HG03066 (cell line): ENCODE data around the gene PBXIP1.

Experiments used
- ATAC-seq: cut with Tn5 transposase; IDR thresholded peaks from one replicate; pipeline ENCODE4 v1.9.1; 2021; ENCODE audit warnings: low read depth; ENCODE audit not compliant: unreplicated experiment

Gene PBXIP1

DNA sequence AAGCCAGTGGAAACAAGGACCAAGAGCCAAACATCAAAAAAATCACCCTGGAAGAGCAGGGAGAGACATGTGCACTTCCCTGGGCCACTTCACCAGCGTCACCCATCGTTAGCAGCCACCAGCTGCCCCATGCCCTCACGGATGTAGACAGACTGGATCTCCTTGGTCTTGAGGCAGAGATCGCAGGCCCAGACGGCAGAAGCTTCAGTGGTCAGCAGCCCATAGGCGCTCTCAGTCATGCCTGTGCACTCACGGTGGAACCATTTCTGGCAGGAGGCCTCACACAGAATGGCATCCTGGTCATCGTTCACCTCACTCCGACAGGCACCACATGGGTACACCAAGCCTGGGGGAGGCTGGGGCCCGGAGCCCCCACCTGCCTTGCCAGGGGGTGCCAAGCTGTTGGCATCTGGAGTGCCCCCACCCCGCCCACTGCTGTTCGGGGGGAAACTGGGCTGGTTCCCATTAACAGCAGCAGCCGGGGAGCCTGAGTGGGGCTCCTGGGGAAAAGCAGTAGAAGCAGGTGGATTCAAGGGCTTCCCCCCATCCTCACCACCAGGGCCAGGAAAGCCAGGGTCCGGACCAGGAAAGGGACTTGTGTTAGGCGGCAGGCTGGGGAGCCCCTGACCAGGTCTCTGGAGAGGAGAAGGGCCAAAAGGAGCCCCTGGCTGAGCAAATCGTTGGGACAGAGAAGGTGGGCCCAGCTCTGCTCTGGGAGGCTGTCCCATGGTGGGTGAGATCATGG is 3.0 kb upstream of the PBXIP1 start:
- ATAC-seq: no peak

DNA sequence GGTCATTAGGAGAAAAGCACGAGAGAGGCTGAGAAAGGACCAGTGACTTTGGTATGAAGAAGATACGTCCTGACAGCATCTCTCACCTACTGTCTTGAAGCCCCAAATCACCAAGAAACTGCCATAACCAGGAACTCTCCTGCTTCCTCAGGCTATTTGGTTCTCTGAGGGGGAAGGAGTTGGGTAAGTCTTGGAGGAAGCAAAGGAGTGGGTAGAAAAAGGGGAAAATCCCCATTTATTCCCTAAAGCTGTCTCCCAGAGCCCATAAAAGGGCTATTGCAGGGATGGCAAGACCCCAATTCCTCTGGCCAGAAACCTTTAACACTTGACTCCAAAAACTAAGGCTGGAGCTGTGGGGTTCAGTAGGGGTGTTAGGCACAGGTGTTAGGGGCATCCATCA is 2.1 kb upstream of the PBXIP1 start:
- ATAC-seq: no peak

DNA sequence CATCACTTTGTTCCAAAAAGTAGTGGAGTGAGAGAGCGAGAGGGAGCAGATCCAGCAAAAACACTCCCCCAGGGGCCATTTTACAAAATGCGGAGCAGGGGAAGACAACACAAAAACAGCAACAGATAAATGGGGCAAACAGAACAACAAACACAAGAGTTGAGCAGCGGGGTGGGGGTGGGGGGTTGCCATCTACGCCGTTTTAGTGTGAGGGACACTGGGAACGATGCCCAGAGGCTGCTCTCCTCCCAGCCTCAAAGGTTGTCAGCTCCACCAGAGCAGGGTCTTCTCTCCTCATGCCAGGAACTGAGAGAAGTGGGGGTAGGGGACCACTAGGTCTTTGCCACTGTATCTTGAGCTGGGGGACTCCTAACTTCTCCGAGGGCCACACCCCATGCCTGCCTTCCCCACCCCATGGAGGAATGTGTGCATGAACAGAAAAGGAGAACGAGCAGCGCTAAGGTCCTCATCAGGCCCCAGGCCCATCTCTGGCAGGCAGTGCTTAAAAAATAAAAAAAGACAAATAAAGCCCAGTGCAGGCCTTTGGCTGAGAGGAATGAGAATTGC is 1.3 kb upstream of the PBXIP1 start:
- ATAC-seq: no peak

DNA sequence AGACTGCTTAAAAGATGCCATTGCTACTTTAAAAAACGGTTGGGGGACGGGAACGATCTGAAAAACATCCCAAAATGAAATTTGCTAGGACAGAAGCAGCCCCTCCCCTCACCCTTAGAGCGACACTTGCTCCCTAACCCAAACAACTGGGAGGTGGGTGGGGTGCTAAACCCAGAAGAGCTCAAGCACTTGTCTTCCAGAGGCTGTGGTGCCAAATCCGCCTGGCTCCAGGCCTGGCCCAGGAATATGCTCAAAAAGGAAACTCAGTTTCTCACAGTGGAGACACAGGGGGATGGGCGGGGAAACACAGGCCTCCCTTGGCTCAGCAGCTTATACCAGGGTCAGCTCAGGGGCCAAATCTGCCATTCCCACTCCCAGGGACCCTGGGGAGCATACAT is 644 bp upstream of the PBXIP1 start:
- ATAC-seq: no peak

DNA sequence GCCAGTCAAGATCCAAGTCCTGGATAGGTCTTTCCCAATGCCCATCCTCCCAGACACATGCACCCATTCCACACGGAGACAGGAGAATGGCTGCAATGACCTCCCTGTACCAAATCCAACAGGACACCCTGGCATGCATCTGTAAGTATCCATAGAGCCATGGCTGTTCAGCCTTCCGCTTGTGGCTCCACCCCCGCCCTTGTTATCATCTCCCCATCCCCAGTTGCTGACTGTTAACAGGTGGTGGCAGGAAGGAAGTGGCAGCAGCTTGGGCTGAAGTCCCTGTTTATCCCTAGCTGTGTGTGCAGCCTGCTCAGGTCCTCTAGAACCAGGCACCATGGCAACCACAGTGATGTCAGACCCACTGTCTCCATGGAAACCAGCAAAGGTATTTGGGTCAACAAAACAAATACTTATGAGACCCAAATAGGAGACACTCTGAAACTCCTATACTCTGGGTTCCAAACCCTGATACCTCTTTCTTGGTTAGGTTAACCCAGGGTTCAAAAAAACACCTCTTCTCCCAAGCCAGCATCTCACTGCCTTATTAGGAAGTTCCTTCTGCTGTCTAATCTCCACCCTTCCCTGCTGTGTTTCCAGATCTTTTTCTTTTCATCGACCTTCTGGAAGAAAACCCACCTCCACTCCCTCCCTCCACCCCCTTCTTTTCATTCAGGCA is 721 bp downstream of the PBXIP1 start:
- peak; percentile 42 for ATAC-seq

DNA sequence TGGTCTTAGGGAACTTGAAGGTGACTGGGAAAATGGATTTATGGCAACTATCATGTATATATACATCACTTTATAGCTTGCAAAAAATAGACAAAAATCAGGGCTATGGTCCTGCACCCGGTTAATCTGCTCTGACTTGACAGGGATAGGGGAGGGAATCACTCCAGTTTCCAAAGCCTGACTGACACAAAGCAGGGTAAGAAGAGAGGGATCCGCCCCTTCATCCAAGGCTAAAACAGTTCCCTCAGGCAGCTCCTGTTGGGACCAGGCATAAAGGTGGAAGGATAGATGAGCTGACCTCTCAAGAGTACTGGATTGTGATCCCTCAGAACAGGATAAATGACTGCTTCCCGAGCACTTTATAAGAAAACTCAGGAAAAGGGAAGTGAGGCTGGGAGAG is 1.4 kb downstream of the PBXIP1 start:
- no peak for ATAC-seq

DNA sequence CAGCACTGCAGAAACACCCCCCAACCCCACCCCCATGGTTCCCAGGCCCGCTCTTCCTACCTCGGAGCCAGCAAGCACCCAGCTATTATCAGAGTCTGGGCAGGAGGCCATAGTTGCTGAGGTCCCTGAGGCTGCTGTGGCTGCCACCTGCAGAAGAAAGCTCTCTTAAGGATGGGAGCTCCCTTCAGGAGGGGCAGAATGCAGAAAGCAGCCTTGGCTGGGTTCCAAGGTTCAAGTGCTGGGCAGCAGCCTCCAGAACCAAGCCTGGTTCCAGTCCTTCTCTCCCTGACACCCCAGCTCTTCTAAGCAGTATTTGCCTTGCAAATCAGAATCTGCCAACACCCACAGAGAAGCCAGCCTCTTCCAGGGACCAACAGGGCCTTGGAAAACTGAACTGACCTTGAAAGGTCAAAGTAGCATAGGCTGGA is 2.3 kb downstream of the PBXIP1 start:
- ATAC-seq: no peak

DNA sequence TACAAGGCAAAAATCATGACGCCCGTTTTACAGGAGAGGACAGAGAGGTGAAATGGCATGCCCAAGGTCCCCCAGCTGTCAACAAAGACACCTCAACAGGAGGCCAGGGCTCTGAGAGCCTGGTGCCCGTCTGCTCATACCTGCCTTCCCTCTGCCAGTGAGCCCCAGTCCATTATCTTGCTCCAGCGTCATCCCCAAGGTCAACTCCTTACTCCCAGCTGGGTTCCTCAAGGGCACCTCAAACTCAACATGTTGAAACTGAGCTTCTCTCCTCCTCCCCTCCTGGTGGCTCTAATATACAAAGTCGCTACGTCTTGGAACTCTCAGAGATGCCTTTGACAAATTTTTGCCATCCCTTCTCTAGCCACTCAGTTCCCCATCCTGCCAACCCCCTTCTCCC is 3.2 kb downstream of the PBXIP1 start:
- ATAC-seq: no peak

DNA sequence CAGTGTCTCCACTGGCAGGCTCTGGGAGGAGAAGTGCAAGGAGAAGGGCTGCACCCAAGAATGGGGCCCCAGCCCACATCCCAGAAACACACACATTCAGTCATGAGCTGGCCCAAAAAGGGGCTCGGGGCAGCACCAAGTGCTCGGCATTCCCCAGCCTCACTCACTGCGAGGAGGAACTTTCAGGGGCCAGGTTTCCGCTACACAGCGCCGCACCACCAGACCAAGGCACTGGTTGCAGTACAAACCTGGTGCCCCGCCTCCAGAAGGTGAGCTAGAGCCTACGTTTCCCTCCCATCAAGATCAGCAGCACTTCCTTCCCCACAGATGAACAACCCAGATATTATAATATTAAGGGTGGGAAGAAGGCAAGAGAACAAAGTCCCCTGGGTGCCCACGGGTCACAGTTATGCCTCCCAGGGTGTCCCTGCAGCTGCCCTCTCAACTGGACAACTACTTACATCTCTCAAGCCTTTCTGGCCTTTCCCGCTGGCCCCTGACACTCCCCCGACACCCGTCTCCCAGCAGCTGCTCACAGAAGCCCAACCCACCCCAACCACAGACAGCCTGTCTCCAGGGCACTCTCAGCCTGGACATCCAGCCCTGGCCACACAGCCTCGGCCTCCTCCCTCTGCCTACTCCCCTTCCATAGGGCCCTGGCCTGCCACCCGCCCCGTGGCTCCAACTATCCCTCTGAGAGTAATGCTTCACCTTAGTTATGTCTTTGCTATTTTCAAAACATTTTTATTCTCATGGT is 3.8 kb downstream of the PBXIP1 start:
- ATAC-seq: no peak

DNA sequence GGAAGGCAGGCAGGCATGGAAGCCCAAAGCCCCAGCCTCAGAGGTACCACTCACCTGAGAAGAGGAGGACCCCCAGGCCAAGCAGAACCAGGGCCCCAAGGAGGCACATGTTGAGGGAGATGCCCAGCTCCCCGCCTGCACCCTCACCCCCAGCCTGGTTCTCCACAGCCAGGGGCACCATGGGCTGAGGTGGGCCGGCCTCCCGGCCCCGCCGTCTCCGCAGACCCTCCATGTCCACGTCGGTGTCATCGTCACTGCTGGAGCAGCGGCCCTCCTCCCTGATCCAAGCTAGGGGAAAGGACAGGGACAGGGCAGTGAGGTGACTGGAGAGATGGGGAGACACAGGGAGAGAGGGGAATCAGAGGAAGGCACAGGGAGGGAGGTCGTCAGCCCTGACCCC is 7.8 kb downstream of the PBXIP1 start:
- no peak for ATAC-seq

DNA sequence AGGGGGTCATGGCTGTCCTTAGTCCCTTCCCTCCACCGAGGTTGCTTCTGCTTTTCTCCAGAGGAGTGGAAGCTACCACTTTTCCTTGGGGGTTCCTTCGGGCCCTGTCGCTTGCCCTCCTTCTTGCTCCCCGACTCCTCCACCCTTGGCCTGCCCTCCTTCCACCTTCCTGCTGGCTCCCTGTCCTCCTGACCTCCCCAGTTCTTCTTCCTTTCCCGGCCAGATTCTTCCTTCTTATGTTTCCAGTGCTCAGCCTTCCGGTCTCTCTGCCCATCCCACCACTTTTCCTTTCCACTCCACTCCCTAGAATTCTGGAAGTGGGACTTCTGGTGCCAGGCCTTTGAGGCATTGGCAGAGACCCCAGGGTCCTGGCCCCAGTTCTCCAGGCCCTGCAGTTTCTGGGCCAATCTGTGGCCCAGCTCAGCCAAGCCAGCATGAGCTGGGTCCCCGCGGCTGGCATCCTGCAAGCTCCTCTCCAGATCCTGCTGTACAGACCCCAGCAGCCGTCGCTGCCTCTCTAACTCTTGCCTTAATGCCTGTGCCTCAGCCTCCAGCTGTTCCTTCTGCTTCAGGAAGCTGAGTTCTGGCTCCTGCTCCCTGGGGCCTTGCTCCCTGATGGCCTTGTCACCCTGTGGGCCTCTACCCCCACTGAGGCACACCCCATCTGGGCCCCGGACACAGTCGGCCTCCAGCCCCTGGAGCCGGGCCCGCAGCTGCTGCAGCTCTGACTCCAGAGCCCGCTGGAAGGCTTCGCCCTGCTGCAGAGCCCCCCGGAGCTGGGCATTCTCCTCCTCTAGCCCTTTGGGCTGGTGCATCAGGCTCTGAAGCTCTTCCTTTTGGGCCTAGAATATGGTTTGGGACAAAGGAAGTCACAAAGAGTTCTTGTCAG is 9.7 kb downstream of the PBXIP1 start:
- no peak for ATAC-seq

DNA sequence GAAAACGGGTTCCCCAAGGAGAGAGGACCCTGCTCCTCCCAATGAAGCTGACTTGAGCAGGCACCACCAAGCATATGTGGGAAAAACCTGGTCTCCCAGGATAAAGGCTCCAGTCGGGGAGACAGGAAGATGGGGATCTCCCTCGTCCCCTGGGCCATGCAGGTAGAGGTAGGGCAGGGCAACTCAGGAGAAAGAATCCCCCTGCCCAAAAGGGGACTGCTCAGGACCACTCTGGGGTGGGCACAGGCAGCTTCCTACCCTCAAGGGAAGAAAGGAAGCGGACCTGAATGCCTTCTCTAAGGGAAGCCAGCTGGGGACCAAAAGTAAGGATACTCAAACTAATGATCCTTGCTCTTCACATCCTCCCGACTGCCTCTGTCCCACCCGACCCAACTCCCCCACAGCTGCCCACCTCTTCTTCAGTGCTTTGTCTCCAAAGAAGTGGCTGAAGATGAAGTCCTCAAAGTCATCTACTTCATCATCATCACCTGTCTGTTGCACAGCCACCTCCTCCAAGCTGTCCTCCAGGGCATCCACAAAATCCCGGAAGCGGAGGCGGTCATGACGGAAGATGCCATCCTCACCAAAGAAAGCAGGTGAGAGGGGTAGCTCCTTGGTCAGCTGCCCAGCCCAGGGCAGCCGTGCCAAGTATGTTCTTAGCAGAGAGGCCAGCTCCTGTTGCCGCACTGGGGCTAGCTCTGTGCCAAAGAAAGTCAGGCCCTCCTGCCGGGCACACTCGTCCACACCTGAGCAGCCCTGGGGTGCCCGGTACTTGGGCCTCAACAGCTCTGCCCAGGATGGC is 10.5 kb downstream of the PBXIP1 start:
- ATAC-seq: no peak

DNA sequence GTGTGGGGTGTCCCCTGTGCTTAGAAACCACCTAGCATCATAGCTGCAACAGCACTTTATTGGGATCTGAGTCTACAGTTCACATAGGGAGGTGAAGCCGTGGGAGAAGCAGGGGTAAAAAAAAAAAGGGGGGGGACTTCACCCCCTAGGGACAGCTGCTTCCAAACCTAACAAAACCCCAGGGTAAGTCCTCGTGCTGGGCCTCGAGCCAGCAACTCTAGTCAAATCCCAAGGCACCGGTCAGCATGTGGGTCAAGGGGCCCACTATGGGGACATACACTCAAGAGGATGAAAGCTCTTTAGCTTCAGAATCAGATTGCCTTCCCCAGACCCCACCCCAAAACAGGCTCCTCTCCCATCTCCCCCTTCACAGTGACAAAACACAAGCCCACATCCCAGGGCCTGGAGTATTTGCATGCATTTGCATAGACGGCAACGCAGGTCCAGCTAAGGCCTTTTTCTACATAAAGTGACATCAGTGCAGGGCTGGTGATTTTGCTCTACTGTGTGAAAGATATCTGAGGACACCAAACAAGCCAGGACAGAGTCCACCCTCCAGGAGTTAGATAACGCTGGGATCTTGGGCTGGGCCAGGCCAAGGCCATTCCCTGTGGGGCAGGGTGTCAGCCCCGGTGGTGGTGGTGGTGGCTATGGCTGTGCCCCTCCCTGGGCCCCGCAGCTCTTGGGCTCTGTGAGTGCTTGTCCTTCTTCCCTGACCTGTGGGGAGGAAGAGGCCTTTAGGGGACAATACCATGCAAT is 11.3 kb downstream of the PBXIP1 start:
- no peak for ATAC-seq

DNA sequence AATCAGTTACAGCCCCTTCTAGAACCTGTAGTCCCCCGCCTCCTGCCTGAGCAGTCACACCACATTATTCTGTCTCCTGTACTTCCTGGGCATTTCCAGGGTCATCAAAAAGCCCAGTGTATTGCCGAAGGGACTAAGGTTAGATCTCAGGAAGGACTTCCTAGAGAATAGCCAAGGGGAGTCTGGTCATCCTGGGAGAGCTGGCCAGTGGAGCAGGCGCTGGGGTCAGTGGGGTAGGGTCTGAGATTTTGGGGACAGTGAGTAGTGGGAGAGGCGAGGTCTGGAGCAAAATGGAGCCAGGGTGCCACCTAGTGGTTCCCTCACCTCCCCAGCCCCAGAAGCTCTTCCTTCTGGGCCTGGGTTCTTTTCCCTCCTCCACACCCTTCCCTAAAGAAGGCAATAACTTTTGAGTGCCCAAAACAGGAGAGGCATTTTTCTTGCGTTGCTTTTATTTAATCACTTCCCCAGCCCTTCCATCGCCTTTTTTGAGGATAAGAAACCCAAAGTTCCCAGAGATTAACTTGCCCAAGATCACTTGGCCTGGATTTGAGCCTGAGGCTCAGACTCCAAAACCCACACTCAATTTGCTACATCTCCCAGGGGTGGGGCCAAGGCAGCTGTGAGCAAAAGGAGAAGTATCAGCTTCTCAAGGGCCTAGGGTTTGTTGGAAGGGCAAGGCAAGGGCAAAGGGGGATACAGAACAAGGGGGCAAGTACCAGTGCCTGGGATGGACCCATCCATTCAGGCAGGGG is 12.1 kb downstream of the PBXIP1 start:
- ATAC-seq: no peak

DNA sequence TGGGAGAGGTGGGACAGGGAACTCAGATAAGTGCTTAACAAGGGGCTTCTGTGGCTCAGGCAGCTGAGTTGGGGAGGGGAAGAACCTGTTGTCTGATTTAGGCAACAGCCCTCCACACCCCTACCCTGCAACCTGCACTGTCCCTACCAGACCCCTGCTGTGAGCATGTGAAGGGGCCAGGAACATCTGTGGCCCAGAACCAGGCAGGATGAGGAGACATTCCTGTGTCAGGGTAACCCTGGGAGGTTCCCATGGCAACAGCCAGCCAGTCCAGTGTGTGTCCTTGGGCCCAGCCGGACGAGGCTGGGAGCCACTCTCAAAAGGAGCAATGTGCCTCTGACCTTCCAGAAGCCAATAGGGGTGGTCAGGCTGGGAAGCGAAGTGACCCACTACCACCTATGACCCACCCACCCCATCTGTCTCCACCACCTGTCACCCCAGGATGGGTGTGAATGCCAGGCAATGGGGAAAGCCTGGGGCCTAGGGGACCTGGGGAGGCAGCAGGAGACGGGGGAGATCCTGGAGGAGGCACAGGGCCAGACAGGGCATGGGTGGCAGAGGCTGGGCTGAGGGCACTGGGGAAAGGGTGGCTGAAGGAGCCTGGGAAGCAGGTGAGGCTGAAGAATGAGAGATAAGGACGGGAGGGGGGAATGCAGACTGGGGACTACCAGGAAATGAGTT is 14.4 kb downstream of the PBXIP1 start:
- no peak for ATAC-seq

DNA sequence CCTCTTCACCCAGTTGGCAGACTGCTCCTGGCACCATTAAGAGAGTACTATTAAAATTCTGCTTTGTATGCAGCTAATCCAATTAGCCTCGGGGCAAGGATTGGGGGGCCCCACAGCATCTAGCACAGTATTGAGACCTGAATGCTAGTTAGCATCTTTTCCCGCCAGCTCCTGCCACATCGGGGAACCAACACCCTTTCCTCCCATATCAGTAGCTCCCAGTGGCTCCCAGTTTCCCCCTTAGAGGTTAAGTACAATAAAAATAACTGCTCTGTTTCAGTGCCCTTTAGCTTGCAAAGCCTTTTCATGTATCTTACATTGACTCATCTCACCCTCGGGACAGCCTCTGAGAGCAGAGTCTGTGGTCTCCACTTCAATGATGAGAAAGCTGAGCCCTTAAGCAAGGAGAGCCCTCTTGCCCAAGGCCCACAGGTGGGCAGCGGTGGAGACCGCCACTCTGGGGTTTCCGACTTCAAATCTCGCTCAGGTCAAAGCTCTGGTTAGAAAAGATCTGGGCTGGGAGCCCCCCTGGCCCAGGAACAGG is 15.2 kb downstream of the PBXIP1 start:
- ATAC-seq: no peak

DNA sequence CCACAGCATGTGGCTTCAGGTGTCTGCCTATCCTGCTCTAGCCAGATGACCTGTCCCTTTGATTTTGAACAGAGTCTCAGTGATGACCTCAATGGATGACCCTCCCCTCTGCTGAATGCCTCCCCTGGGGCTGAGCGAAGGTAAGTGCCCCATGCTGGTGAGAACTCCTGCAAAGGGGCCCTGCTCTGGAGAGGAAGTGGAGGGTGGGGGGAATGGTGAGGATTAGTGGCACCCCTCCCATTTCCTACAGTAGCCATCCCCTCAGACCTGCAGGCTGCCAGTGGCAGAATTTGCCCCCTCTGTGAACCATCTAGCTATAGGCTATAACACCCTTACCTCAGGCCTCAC is 15.7 kb downstream of the PBXIP1 start:
- ATAC-seq: no peak
